ENCODE results near the gene GLIS1. TPM values are rescaled to one million over a fixed set of nuclear protein-coding genes. Genes with fewer than 3 reads are reported as not detected.

Gene GLIS1
- total and polyA plus RNA-seq, 2 experiments from 2014 or later: 0.26 to 0.31 TPM

DNA sequence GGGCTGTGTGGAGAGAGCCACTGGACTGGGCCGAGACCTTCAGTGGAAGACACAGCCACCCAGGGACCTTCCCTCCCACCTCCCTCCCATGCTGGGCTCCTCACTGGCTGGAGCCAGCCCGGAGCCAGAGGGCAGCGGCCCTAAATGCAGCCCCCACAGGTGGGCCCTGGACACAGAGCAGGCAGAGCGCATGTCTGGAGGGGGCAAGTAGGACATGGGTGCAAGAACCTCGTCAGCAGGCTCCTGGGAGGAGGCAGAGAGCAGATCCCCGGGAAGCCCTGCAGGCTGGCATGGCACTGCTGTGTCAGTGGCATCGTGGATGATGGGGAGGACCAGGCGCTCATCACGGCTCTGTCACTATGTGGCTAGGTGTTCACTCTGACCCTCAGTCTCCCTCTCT lies 234.1 kb downstream of the GLIS1 start:
- Mint-ChIP-seq H3K4me1 (peaks cover 31% of the 10 kb centered on the region), H3K9me3 (no peaks in the 10 kb centered on the region; the same call in 2 of the 3 replicates), H3K4me3 (no peak overlapping the region), H3K36me3 (ENCODE audit: low read depth) (no peaks in the 10 kb centered on the region; the same call in 2 of the 3 replicates), H3K27me3 (ENCODE audit: insufficient read depth, low read depth, poor library complexity) (peaks cover 17% of the 10 kb centered on the region), H3K27ac (no peak overlapping the region)
- DNase-seq (ENCODE audit: low spot score): no peak
- Histone ChIP-seq H3K4me2 (no peak overlapping the region), H3K4me3 (no peak overlapping the region), H2AFZ (no peak overlapping the region), H3K36me3 (ENCODE audit: insufficient read depth) (no peaks in the 10 kb centered on the region), H3K27me3 (ENCODE audit: insufficient read depth) (no peaks in the 10 kb centered on the region), H4K20me1 (replicated peaks; ENCODE audit: insufficient read depth) (no peaks in the 10 kb centered on the region), H3F3A (replicated peaks; ENCODE audit: low read depth) (no peaks in the 10 kb centered on the region), H3K4me1 (ENCODE audit: insufficient read depth) (peaks cover 5% of the 10 kb centered on the region; the same call in 1 of the 2 replicates), H3K27ac (ENCODE audit: low read depth) (no peak overlapping the region), H3K79me2 (replicated peaks; ENCODE audit: insufficient read depth) (no peaks in the 10 kb centered on the region), H3K9me2 (ENCODE audit: insufficient read depth) (no peaks in the 10 kb centered on the region)
- TF ChIP-seq ZNF331 (CRISPR knock-in tag; IDR thresholded peaks at IDR 0.05; ENCODE audit: low read depth) (no peak), STAT1 (IDR thresholded peaks at IDR 0.05; ENCODE audit: unreplicated experiment) (no peak), EZH2phosphoT487 (IDR thresholded peaks at IDR 0.05; ENCODE audit: unreplicated experiment) (no peak), JUNB (IDR thresholded peaks at IDR 0.05; ENCODE audit: unreplicated experiment) (no peak), POLR2AphosphoS5 (IDR thresholded peaks at IDR 0.05; ENCODE audit: low read depth) (no peak), ZNF114 (CRISPR knock-in tag; IDR thresholded peaks at IDR 0.05) (no peak), NANOG (IDR thresholded peaks at IDR 0.05; ENCODE audit: borderline replicate concordance) (no peak), CREB1 (CRISPR knock-in tag; IDR thresholded peaks at IDR 0.05; ENCODE audit: low read depth) (no peak), EZH2 (IDR thresholded peaks at IDR 0.05; ENCODE audit: low read depth, unreplicated experiment) (no peak)
- TF ChIP-seq, protein P1, sequence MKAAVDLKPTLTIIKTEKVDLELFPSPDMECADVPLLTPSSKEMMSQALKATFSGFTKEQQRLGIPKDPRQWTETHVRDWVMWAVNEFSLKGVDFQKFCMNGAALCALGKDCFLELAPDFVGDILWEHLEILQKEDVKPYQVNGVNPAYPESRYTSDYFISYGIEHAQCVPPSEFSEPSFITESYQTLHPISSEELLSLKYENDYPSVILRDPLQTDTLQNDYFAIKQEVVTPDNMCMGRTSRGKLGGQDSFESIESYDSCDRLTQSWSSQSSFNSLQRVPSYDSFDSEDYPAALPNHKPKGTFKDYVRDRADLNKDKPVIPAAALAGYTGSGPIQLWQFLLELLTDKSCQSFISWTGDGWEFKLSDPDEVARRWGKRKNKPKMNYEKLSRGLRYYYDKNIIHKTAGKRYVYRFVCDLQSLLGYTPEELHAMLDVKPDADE (IDR thresholded peaks at IDR 0.05): no peak
- TF ChIP-seq, protein P2, sequence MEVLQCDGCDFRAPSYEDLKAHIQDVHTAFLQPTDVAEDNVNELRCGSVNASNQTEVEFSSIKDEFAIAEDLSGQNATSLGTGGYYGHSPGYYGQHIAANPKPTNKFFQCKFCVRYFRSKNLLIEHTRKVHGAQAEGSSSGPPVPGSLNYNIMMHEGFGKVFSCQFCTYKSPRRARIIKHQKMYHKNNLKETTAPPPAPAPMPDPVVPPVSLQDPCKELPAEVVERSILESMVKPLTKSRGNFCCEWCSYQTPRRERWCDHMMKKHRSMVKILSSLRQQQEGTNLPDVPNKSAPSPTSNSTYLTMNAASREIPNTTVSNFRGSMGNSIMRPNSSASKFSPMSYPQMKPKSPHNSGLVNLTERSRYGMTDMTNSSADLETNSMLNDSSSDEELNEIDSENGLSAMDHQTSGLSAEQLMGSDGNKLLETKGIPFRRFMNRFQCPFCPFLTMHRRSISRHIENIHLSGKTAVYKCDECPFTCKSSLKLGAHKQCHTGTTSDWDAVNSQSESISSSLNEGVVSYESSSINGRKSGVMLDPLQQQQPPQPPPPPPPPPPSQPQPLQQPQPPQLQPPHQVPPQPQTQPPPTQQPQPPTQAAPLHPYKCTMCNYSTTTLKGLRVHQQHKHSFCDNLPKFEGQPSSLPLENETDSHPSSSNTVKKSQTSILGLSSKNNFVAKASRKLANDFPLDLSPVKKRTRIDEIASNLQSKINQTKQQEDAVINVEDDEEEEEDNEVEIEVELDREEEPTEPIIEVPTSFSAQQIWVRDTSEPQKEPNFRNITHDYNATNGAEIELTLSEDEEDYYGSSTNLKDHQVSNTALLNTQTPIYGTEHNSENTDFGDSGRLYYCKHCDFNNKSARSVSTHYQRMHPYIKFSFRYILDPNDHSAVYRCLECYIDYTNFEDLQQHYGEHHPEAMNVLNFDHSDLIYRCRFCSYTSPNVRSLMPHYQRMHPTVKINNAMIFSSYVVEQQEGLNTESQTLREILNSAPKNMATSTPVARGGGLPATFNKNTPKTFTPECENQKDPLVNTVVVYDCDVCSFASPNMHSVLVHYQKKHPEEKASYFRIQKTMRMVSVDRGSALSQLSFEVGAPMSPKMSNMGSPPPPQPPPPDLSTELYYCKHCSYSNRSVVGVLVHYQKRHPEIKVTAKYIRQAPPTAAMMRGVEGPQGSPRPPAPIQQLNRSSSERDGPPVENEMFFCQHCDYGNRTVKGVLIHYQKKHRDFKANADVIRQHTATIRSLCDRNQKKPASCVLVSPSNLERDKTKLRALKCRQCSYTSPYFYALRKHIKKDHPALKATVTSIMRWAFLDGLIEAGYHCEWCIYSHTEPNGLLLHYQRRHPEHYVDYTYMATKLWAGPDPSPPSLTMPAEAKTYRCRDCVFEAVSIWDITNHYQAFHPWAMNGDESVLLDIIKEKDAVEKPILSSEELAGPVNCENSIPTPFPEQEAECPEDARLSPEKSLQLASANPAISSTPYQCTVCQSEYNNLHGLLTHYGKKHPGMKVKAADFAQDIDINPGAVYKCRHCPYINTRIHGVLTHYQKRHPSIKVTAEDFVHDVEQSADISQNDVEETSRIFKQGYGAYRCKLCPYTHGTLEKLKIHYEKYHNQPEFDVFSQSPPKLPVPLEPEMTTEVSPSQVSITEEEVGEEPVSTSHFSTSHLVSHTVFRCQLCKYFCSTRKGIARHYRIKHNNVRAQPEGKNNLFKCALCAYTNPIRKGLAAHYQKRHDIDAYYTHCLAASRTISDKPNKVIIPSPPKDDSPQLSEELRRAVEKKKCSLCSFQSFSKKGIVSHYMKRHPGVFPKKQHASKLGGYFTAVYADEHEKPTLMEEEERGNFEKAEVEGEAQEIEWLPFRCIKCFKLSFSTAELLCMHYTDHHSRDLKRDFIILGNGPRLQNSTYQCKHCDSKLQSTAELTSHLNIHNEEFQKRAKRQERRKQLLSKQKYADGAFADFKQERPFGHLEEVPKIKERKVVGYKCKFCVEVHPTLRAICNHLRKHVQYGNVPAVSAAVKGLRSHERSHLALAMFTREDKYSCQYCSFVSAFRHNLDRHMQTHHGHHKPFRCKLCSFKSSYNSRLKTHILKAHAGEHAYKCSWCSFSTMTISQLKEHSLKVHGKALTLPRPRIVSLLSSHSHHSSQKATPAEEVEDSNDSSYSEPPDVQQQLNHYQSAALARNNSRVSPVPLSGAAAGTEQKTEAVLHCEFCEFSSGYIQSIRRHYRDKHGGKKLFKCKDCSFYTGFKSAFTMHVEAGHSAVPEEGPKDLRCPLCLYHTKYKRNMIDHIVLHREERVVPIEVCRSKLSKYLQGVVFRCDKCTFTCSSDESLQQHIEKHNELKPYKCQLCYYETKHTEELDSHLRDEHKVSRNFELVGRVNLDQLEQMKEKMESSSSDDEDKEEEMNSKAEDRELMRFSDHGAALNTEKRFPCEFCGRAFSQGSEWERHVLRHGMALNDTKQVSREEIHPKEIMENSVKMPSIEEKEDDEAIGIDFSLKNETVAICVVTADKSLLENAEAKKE (CRISPR knock-in tag; IDR thresholded peaks at IDR 0.05): no peak
- TF ChIP-seq, protein P3, sequence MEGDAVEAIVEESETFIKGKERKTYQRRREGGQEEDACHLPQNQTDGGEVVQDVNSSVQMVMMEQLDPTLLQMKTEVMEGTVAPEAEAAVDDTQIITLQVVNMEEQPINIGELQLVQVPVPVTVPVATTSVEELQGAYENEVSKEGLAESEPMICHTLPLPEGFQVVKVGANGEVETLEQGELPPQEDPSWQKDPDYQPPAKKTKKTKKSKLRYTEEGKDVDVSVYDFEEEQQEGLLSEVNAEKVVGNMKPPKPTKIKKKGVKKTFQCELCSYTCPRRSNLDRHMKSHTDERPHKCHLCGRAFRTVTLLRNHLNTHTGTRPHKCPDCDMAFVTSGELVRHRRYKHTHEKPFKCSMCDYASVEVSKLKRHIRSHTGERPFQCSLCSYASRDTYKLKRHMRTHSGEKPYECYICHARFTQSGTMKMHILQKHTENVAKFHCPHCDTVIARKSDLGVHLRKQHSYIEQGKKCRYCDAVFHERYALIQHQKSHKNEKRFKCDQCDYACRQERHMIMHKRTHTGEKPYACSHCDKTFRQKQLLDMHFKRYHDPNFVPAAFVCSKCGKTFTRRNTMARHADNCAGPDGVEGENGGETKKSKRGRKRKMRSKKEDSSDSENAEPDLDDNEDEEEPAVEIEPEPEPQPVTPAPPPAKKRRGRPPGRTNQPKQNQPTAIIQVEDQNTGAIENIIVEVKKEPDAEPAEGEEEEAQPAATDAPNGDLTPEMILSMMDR (conservative IDR thresholded peaks at IDR 0.05; ENCODE audit: low read depth in 2 of 2): no peak
- TF ChIP-seq, protein P4, sequence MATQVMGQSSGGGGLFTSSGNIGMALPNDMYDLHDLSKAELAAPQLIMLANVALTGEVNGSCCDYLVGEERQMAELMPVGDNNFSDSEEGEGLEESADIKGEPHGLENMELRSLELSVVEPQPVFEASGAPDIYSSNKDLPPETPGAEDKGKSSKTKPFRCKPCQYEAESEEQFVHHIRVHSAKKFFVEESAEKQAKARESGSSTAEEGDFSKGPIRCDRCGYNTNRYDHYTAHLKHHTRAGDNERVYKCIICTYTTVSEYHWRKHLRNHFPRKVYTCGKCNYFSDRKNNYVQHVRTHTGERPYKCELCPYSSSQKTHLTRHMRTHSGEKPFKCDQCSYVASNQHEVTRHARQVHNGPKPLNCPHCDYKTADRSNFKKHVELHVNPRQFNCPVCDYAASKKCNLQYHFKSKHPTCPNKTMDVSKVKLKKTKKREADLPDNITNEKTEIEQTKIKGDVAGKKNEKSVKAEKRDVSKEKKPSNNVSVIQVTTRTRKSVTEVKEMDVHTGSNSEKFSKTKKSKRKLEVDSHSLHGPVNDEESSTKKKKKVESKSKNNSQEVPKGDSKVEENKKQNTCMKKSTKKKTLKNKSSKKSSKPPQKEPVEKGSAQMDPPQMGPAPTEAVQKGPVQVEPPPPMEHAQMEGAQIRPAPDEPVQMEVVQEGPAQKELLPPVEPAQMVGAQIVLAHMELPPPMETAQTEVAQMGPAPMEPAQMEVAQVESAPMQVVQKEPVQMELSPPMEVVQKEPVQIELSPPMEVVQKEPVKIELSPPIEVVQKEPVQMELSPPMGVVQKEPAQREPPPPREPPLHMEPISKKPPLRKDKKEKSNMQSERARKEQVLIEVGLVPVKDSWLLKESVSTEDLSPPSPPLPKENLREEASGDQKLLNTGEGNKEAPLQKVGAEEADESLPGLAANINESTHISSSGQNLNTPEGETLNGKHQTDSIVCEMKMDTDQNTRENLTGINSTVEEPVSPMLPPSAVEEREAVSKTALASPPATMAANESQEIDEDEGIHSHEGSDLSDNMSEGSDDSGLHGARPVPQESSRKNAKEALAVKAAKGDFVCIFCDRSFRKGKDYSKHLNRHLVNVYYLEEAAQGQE (IDR thresholded peaks at IDR 0.05; ENCODE audit: unreplicated experiment): no peak
- ATAC-seq: no peak

Data from GM23338 (cell line).